ENCODE data around the gene WFS1. TPM values are rescaled to one million over a fixed set of nuclear protein-coding genes. Genes with fewer than 3 reads are reported as not detected.

Gene WFS1
- total and polyA plus RNA-seq, 2 of the 13 experiments (the other 11 are each of a cell fraction or from before 2014, with no cell fraction given): 39.1 to 42.2 TPM

DNA sequence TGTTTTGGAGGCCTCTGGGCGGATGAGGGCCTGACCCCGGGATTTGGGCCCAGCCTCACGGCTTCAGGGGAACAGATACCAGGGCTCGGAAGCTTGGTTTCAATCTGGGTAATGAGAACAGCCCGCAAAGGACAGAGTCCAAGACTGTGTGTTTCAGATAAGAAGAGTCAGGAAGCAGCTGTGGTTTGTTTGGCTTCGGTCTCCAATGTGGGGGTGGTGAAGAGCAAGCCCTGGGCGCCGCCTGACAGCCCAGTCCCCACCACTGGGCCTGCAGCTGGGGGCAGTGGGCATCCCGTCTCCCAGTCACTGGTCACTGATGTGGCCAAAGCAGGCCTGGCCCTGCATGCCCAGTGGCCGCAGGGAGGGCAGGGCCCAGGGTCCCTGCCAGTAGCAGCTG lies 9.1 kb downstream of the WFS1 start (continued):
- TF ChIP-seq, protein P1, sequence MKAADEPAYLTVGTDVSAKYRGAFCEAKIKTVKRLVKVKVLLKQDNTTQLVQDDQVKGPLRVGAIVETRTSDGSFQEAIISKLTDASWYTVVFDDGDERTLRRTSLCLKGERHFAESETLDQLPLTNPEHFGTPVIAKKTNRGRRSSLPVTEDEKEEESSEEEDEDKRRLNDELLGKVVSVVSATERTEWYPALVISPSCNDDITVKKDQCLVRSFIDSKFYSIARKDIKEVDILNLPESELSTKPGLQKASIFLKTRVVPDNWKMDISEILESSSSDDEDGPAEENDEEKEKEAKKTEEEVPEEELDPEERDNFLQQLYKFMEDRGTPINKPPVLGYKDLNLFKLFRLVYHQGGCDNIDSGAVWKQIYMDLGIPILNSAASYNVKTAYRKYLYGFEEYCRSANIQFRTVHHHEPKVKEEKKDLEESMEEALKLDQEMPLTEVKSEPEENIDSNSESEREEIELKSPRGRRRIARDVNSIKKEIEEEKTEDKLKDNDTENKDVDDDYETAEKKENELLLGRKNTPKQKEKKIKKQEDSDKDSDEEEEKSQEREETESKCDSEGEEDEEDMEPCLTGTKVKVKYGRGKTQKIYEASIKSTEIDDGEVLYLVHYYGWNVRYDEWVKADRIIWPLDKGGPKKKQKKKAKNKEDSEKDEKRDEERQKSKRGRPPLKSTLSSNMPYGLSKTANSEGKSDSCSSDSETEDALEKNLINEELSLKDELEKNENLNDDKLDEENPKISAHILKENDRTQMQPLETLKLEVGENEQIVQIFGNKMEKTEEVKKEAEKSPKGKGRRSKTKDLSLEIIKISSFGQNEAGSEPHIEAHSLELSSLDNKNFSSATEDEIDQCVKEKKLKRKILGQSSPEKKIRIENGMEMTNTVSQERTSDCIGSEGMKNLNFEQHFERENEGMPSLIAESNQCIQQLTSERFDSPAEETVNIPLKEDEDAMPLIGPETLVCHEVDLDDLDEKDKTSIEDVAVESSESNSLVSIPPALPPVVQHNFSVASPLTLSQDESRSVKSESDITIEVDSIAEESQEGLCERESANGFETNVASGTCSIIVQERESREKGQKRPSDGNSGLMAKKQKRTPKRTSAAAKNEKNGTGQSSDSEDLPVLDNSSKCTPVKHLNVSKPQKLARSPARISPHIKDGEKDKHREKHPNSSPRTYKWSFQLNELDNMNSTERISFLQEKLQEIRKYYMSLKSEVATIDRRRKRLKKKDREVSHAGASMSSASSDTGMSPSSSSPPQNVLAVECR (CRISPR knock-in tag; IDR thresholded peaks at IDR 0.05; ENCODE audit: borderline replicate concordance): peak; percentile 39; the same call in 1 of the 2 replicates
- TF ChIP-seq, protein P2, sequence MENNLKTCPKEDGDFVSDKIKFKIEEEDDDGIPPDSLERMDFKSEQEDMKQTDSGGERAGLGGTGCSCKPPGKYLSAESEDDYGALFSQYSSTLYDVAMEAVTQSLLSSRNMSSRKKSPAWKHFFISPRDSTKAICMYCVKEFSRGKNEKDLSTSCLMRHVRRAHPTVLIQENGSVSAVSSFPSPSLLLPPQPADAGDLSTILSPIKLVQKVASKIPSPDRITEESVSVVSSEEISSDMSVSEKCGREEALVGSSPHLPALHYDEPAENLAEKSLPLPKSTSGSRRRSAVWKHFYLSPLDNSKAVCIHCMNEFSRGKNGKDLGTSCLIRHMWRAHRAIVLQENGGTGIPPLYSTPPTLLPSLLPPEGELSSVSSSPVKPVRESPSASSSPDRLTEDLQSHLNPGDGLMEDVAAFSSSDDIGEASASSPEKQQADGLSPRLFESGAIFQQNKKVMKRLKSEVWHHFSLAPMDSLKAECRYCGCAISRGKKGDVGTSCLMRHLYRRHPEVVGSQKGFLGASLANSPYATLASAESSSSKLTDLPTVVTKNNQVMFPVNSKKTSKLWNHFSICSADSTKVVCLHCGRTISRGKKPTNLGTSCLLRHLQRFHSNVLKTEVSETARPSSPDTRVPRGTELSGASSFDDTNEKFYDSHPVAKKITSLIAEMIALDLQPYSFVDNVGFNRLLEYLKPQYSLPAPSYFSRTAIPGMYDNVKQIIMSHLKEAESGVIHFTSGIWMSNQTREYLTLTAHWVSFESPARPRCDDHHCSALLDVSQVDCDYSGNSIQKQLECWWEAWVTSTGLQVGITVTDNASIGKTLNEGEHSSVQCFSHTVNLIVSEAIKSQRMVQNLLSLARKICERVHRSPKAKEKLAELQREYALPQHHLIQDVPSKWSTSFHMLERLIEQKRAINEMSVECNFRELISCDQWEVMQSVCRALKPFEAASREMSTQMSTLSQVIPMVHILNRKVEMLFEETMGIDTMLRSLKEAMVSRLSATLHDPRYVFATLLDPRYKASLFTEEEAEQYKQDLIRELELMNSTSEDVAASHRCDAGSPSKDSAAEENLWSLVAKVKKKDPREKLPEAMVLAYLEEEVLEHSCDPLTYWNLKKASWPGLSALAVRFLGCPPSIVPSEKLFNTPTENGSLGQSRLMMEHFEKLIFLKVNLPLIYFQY (CRISPR knock-in tag; IDR thresholded peaks at IDR 0.05; ENCODE audit: borderline replicate concordance): peak; percentile 49
- TF ChIP-seq SP5 (CRISPR knock-in tag; IDR thresholded peaks at IDR 0.05; ENCODE audit: borderline replicate concordance, low read depth) (peak; percentile 38; the same call in 1 of the 2 replicates), ZBTB7B (CRISPR knock-in tag; IDR thresholded peaks at IDR 0.05) (peak; percentile 49; the same call in 1 of the 2 replicates), SOX13 (IDR thresholded peaks at IDR 0.05) (no peak), SOX13 (CRISPR knock-in tag; conservative IDR thresholded peaks at IDR 0.05 in 1 of 2, IDR thresholded peaks at IDR 0.05 in 1 of 2) (peak in 1 of 2 experiments; percentile 63; a peak in 2 of 4 replicates), U2AF2 (IDR thresholded peaks at IDR 0.05; ENCODE audit: low read depth, low read length) (no peak), HMG20B (CRISPR knock-in tag; conservative IDR thresholded peaks at IDR 0.05) (peak; percentile 66; the same call in 1 of the 2 replicates), PHF21A (CRISPR knock-in tag; IDR thresholded peaks at IDR 0.05) (peak; percentile 92), TBX2 (CRISPR knock-in tag; IDR thresholded peaks at IDR 0.05; ENCODE audit: borderline replicate concordance) (peak; percentile 48), XRCC5 (optimal IDR thresholded peaks at IDR 0.05; ENCODE audit: low read length) (peak; percentile 12), ZNF792 (CRISPR knock-in tag; IDR thresholded peaks at IDR 0.05) (0 out of 2 replicates have a peak, but pooled peaks have one; percentile 23)
- TF ChIP-seq, protein P3, sequence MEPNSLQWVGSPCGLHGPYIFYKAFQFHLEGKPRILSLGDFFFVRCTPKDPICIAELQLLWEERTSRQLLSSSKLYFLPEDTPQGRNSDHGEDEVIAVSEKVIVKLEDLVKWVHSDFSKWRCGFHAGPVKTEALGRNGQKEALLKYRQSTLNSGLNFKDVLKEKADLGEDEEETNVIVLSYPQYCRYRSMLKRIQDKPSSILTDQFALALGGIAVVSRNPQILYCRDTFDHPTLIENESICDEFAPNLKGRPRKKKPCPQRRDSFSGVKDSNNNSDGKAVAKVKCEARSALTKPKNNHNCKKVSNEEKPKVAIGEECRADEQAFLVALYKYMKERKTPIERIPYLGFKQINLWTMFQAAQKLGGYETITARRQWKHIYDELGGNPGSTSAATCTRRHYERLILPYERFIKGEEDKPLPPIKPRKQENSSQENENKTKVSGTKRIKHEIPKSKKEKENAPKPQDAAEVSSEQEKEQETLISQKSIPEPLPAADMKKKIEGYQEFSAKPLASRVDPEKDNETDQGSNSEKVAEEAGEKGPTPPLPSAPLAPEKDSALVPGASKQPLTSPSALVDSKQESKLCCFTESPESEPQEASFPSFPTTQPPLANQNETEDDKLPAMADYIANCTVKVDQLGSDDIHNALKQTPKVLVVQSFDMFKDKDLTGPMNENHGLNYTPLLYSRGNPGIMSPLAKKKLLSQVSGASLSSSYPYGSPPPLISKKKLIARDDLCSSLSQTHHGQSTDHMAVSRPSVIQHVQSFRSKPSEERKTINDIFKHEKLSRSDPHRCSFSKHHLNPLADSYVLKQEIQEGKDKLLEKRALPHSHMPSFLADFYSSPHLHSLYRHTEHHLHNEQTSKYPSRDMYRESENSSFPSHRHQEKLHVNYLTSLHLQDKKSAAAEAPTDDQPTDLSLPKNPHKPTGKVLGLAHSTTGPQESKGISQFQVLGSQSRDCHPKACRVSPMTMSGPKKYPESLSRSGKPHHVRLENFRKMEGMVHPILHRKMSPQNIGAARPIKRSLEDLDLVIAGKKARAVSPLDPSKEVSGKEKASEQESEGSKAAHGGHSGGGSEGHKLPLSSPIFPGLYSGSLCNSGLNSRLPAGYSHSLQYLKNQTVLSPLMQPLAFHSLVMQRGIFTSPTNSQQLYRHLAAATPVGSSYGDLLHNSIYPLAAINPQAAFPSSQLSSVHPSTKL (CRISPR knock-in tag; IDR thresholded peaks at IDR 0.05): peak; percentile 60; the same call in 1 of the 2 replicates
- TF ChIP-seq, protein P4, sequence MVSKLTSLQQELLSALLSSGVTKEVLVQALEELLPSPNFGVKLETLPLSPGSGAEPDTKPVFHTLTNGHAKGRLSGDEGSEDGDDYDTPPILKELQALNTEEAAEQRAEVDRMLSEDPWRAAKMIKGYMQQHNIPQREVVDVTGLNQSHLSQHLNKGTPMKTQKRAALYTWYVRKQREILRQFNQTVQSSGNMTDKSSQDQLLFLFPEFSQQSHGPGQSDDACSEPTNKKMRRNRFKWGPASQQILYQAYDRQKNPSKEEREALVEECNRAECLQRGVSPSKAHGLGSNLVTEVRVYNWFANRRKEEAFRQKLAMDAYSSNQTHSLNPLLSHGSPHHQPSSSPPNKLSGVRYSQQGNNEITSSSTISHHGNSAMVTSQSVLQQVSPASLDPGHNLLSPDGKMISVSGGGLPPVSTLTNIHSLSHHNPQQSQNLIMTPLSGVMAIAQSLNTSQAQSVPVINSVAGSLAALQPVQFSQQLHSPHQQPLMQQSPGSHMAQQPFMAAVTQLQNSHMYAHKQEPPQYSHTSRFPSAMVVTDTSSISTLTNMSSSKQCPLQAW (CRISPR knock-in tag; IDR thresholded peaks at IDR 0.05): 0 out of 2 replicates have a peak, but pooled peaks have one; percentile 32
